Kidney (tissue), 14 donors: Measurements from ENCODE around the gene C4orf33. TPM values are rescaled to one million over a fixed set of nuclear protein-coding genes. Genes with fewer than 3 reads are reported as not detected.

Experiments used
- DNase-seq, 5 donors: peaks; one replicate each; pipeline ENCODE4 v3.0.0-alpha.2; 2013 to 2020
- FAIRE-seq: peaks from 2 replicates; lab custom pipeline; 2012; peaks lifted over from hg19 to GRCh38; lab: Jason Lieb, UNC
- H3K27ac ChIP-seq, 2 donors: one replicate each; pipeline ENCODE4 v1.7.0; 2013; ENCODE audit warnings: low read depth in 2 of 2, low read length in 2 of 2, inconsistent platforms in 1 of 2
- H3K27me3 ChIP-seq: one replicate; pipeline ENCODE4 v1.7.1; 2013; ENCODE audit warnings: low read length, inconsistent platforms; ENCODE audit not compliant: control insufficient read depth, insufficient read depth
- H3K36me3 ChIP-seq, 3 donors: one replicate each; pipeline versions ENCODE4 v1.7.0 to v1.7.1; 2013; ENCODE audit warnings: low read length in 3 of 3, control low read depth in 1 of 3, inconsistent platforms in 1 of 3; ENCODE audit not compliant: insufficient read depth in 3 of 3, control insufficient read depth in 2 of 3
- H3K4me1 ChIP-seq, 3 donors: one replicate each; pipeline versions ENCODE4 v1.7.0 to v1.7.1; 2013; ENCODE audit warnings: low read length in 3 of 3, inconsistent platforms in 1 of 3, low read depth in 1 of 3; ENCODE audit not compliant: control insufficient read depth in 2 of 3, insufficient read depth in 2 of 3
- H3K4me3 ChIP-seq, 3 donors: one replicate each; pipeline versions ENCODE4 v1.7.0 to v1.8.1; 2013; ENCODE audit warnings: low read length in 3 of 3, control low read depth in 1 of 3, inconsistent platforms in 1 of 3
- H3K9ac ChIP-seq, 3 donors: one replicate each; pipeline versions ENCODE4 v1.7.0 to v1.7.1; 2013; ENCODE audit warnings: low read length in 3 of 3, control low read depth in 1 of 3, inconsistent platforms in 1 of 3
- H3K9me3 ChIP-seq, 3 donors: one replicate each; pipeline versions ENCODE4 v1.7.0 to v1.7.1; 2013; ENCODE audit warnings: low read length in 3 of 3, control low read depth in 1 of 3, inconsistent platforms in 1 of 3; ENCODE audit not compliant: control insufficient read depth in 2 of 3, insufficient read depth in 1 of 3
- CTCF ChIP-seq: IDR thresholded peaks from 3 replicates; pipeline ENCODE4 v1.5.1; 2012; ENCODE audit warnings: mild to moderate bottlenecking, moderate library complexity, borderline replicate concordance; ENCODE audit not compliant: insufficient read depth; ENCODE audit errors: extremely low read depth
- intact Hi-C: fragments of 100-400 bp; cut with DNase I; formaldehyde crosslinking; loops from one replicate; pipeline ENCODE4 v1.11.1; 2022
- polyA plus RNA-seq: library from polyadenylated mRNA; stranded (reverse); fragments of 350-450 nt; fragmentation: Illumina TruSeq; extraction: RNeasy Lipid Tissue Mini Kit (QIAGEN cat#74804); gene quantifications from one replicate; pipeline ENCODE4 v1.2.3, GENCODE V29; 2014; ENCODE audit warnings: low read depth, low replicate concordance; ENCODE audit not compliant: insufficient read depth
- total RNA-seq: library from RNA; stranded (reverse); fragmentation: NEBNext Ultra II Directional; extraction: Animal tissue kit (Norgen Biotek cat#: 25700); gene quantifications from one replicate; pipeline ENCODE4 v1.2.1, GENCODE V29; 2021
- donor health status: control.
- donor health status: control.
- donor health status: control.
- donor health status: control.
- donor health status: control.
- donor health status: DM: yes; HTN: yes; CAD: no.
- donor health status: Normal renal cell carcinoma (clear cell type).

Gene C4orf33
- total and polyA plus RNA-seq, 2 donors from 2014 or later: 13.6 to 26.7 TPM

DNA sequence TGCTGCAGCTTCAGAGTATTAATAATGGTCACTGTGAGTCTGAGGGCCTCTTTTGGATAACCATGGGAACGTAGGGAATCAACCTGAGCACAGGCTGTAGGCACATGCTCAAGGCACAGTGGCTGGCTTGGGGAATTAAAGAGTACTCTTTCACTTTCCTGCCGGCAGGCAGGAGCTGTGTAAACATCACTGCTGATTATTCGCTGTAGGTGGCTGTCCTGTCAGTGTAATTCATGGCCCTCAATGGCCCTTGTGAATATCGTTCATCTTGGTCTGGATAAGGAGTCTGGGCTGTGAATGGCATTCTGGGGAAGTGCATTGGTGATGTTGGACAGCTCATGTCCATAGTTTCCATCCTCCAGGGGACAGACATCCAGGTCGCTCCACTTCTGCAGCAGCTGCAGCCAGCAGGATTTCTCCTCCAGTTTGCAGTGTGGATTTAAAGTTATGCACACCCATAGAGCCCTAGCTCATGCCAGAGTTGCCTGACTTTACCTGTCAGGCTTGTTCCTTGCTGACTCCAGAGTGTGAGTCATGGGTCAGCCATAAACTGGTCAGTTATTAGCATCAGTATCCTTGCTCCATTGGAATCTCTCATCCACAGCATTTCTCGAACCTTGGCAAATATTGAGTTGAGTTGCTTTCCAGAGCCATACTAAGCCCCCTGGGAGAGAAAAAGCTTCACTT is 43.0 kb downstream of the C4orf33 start:
- no peaks in the 10 kb centered on the region for H3K36me3 ChIP-seq

GRCh38 chr4:129140521-129140920 is 44.6 kb downstream of the C4orf33 start:
- Histone ChIP-seq H3K9me3 (no peaks in the 10 kb centered on the region), H3K27ac (no peak overlapping the region), H3K9ac (no peak overlapping the region), H3K36me3 (no peaks in the 10 kb centered on the region), H3K4me1 (no peaks in the 10 kb centered on the region), H3K4me3 (no peak overlapping the region), H3K27me3 (no peaks in the 10 kb centered on the region)
- intact Hi-C loops: no loop called here
- FAIRE-seq (no peak), DNase-seq (no peak)
- TF ChIP-seq CTCF: no peak

More for the DNA sequence above, 43.0 kb downstream of the C4orf33 start:
- no peak for TF ChIP-seq CTCF
- Histone ChIP-seq H3K4me3 (no peak overlapping the region), H3K9me3 (no peaks in the 10 kb centered on the region), H3K9ac (no peak overlapping the region), H3K27ac (no peak overlapping the region), H3K27me3 (no peaks in the 10 kb centered on the region), H3K4me1 (no peaks in the 10 kb centered on the region)
- intact Hi-C loops: no loop called here
- FAIRE-seq (no peak), DNase-seq (no peak)

DNA sequence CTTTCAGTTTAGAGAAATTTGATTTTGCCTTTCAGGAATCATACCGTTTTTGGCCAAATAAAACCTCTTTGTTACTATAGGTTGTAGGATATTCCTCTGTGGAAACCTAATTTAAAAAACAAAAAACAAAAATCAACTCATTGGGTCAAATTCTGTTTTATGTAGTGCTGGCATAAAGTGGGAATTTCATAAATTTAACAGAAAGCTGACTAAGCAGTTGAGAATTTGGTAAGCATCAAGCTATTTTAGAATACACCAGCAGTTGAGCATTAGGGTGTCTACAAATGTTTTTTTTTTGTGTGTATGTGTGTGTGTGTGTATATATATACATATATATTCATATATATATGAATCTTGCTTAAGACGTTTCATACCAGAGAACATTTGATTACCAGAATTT is 47.4 kb downstream of the C4orf33 start:
- no peak for TF ChIP-seq CTCF
- intact Hi-C loops: no loop called here
- FAIRE-seq: no peak

More for the DNA sequence above, 47.4 kb downstream of the C4orf33 start:
- DNase-seq: no peak
- H3K9me3 ChIP-seq: no peaks in the 10 kb centered on the region
- H3K27ac ChIP-seq: no peak overlapping the region
- H3K36me3 ChIP-seq: no peaks in the 10 kb centered on the region
- H3K9ac ChIP-seq: no peak overlapping the region
- H3K4me1 ChIP-seq: no peaks in the 10 kb centered on the region
- H3K27me3 ChIP-seq: no peaks in the 10 kb centered on the region
- H3K4me3 ChIP-seq: no peak overlapping the region
